Body of pancreas (tissue), 4 donors: Measurements from ENCODE around the gene SLC6A11. TPM values are rescaled to one million over a fixed set of nuclear protein-coding genes. Genes with fewer than 3 reads are reported as not detected.

Source experiments
- ATAC-seq: fragments of 150-250 bp; one replicate; pipeline ENCODE4 v1.9.1; 2016
- DNase-seq, 4 donors: peaks; one replicate each; pipeline ENCODE4 v3.0.0-alpha.2; 2019
- H3K27ac ChIP-seq, 4 donors: fragments of 200-600 bp; sonication (generic); 1 replicate in 3 of 4; 2 replicates in 1 of 4; pipeline versions ENCODE4 v1.5.1 to v1.6.1; 2016 to 2019; ENCODE audit warnings: mild to moderate bottlenecking in 1 of 4, mixed read lengths in 1 of 4, moderate library complexity in 1 of 4
- H3K27me3 ChIP-seq, 2 donors: fragments of 200-600 bp; sonication (generic); one replicate each; pipeline ENCODE4 v1.6.0; 2016; ENCODE audit warnings: mild to moderate bottlenecking in 1 of 2
- H3K36me3 ChIP-seq, 2 donors: fragments of 200-600 bp; sonication (generic); replicated peaks in 1 of 2; 2 replicates each; pipeline ENCODE4 v1.5.1; 2016; ENCODE audit warnings: low read depth in 2 of 2; ENCODE audit not compliant: insufficient read depth in 1 of 2
- H3K4me1 ChIP-seq: fragments of 200-600 bp; sonication (generic); one replicate; pipeline ENCODE4 v1.6.0; 2016
- H3K4me3 ChIP-seq, 2 donors: fragments of 200-600 bp; sonication (generic); 1 replicate in 1 of 2; 2 replicates in 1 of 2; pipeline ENCODE4 v1.5.1; 2016 to 2019
- H3K9me3 ChIP-seq, 3 donors: fragments of 200-600 bp; sonication (generic); 1 replicate in 2 of 3; 2 replicates in 1 of 3; pipeline ENCODE4 v1.5.1; 2016
- CTCF ChIP-seq, 7 experiments: fragments of 450-650 bp in 4 of 7; fragments of 200-600 bp in 3 of 7; sonication (generic) in 3 of 7; IDR thresholded peaks; one replicate each; pipeline ENCODE4 v1.5.1; 2016 to 2019; ENCODE audit warnings: antibody characterized with exemption in 7 of 7
- POLR2A ChIP-seq, 3 donors: fragments of 450-650 bp; IDR thresholded peaks; one replicate each; pipeline ENCODE4 v1.6.1; 2016; ENCODE audit warnings: antibody characterized with exemption in 3 of 3, mild to moderate bottlenecking in 2 of 3
- WGBS, 2 donors: methylation state at CpG; one replicate each; pipeline ENCODE4 v1.1.5; 2017; 5-methylcytosine and 5-hydroxymethylcytosine counted together
- intact Hi-C: fragments of 100-400 bp; cut with DNase I; formaldehyde crosslinking; loops from one replicate; pipeline ENCODE4 v1.15.1; 2023
- total RNA-seq, 2 donors: library from RNA; depleted of rRNA; stranded (reverse); fragments of >200 nt; gene quantifications; one replicate each; pipeline ENCODE4 v1.1.0, GENCODE V29; 2016

Gene SLC6A11
- total RNA-seq, 2 donors from 2014 or later, result 0.52 TPM; not detected in 1

DNA sequence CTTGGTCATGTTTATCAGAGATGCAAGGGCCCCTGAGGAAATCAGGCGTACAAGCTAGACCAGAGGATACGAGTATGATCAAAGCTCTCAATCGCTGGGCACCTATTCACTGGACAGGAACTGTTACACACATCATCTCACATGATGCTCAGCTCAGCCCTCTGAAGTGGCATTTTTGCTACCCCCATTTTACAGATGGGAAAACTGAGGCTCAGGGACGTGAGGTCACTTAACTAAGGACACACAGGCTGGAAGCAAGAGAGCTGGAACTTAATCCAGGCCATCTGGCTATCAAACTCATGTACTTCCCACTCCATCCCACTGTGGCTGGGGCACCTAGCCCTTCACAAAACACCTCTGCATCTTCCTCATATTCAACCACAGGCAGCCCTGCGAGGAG is 103.6 kb downstream of the SLC6A11 start:
- Histone ChIP-seq H3K36me3 (no peaks in the 10 kb centered on the region), H3K9me3 (no peaks in the 10 kb centered on the region), H3K4me3 (no peak overlapping the region), H3K27ac (no peak overlapping the region), H3K27me3 (no peaks in the 10 kb centered on the region), H3K4me1 (no peaks in the 10 kb centered on the region)
- intact Hi-C loops, result no loop called here
- no peak for DNase-seq
- TF ChIP-seq CTCF (IDR thresholded peaks at IDR 0.05), result no peak
- no peak for ATAC-seq
- WGBS, 2 donors, result 48 to 50% methylated on average over 5 of the region's 5 CpGs

- intact Hi-C loops, result no loop called here
- Histone ChIP-seq H3K36me3 (no peaks in the 10 kb centered on the region), H3K27me3 (no peaks in the 10 kb centered on the region), H3K4me3 (no peak overlapping the region), H3K27ac (no peak overlapping the region), H3K9me3 (no peaks in the 10 kb centered on the region), H3K4me1 (no peaks in the 10 kb centered on the region)
- DNase-seq (peak in 1 of 4 donors; percentile 7), ATAC-seq (no peak)
- TF ChIP-seq POLR2A (IDR thresholded peaks at IDR 0.05) (no peak), CTCF (IDR thresholded peaks at IDR 0.05) (no peak)
- WGBS, 2 donors, result 83 to 86% methylated on average over 14 of the region's 14 CpGs
These were observed 109.6 kb downstream of the SLC6A11 start for GRCh38 chr3:10925436-10926255.

DNA sequence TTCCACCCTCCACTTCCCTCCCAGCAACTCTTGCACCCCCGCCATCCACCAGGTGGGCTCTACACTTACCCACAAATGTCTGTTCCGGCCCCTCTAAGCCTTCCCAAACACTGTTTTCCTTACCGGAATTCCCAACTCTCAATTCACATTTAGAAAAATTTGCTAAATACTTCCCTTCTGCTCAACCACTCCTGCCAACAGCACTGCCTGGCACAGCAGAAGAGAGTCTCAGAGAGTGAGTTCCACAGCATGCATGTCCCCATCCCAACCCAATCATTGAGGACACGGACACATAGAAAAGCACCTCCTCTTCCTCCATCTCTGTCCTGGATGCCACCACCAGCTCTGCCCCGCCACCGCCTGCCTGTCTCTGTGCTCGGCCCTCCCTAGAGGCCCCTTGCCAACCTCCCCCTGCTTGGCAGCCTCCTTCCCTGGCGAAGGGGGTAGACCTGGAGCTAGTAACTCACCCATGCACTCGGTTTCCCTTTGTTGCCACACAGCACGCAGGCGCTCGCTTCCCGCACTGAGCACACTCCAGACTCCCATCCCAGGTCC is 110.3 kb downstream of the SLC6A11 start:
- TF ChIP-seq POLR2A (IDR thresholded peaks at IDR 0.05) (no peak), CTCF (IDR thresholded peaks at IDR 0.05) (no peak)
- DNase-seq, result no peak
- intact Hi-C loops, result no loop called here
- Histone ChIP-seq H3K9me3 (no peaks in the 10 kb centered on the region), H3K27me3 (no peaks in the 10 kb centered on the region), H3K4me3 (no peak overlapping the region), H3K27ac (no peak overlapping the region), H3K36me3 (no peaks in the 10 kb centered on the region), H3K4me1 (no peaks in the 10 kb centered on the region)
- ATAC-seq, result no peak
- 89 to 90% methylated on average over 13 of the region's 13 CpGs for WGBS, 2 donors

DNA sequence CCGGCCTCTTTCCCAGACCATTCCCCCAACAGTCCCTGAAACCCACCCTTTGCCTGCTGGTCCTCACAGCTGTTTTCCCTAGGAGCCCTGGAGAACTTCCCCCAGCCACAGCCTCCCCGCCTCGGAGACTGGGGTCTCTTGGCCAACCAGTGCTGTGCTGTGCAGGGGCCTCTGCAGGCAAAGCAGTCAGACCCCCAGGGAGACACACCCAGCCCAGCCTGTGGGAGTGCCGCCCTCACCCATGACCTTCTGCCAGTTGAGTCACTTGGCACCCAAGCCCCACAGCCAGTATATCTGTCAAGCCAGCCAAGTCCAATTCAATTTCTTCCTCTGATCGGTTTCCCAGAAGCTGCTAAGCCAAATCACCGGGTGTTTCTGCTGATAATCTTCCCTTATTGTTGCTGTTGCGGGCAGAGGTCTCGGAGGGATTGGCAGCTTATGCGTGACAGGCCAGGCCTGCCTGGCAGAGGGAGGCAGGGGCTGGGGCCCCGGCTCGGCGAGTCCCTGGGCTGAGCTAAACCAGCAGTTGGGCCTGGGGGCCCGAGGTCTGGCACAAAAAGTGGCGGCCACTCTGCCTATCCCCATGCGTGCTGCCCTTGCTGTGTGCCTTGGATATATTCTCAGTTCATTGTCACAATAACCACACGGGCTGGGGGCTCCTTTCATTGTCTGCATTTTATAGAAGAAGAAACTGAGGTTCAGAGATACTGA is 110.9 kb downstream of the SLC6A11 start:
- WGBS, 2 donors, result 53 to 68% methylated on average over 9 to 16 of the region's 16 CpGs
- intact Hi-C loops, result no loop called here
- Histone ChIP-seq H3K4me3 (no peak overlapping the region), H3K9me3 (no peaks in the 10 kb centered on the region), H3K27ac (no peak overlapping the region), H3K4me1 (no peaks in the 10 kb centered on the region), H3K27me3 (no peaks in the 10 kb centered on the region), H3K36me3 (no peaks in the 10 kb centered on the region)
- no peak for ATAC-seq
- DNase-seq, result peak in 1 of 4 donors; percentile 19
- TF ChIP-seq POLR2A (IDR thresholded peaks at IDR 0.05) (no peak), CTCF (IDR thresholded peaks at IDR 0.05) (no peak)
